GM21786 (cell line): ENCODE measurements around the gene MCM10.
"Not testable (repeated sequence)": the region's sequence is repeated elsewhere in the genome, so short reads cannot be mapped to it uniquely, and the experiment has no call there.

ENCODE experiments used
- ATAC-seq: cut with Tn5 transposase; IDR thresholded peaks from one replicate; pipeline ENCODE4 v1.9.1; 2021; ENCODE audit not compliant: unreplicated experiment

Gene MCM10

GRCh38 chr10:13160934-13161856 is at the start of gene MCM10:
Gene MCM10 (plus strand): TSS chr10:13161558. CDS start chr10:13164203, 2,645 bp downstream.
- ATAC-seq = peak; percentile 100

- no peak for ATAC-seq
Measured at GRCh38 chr10:13113544-13113943, 47.8 kb upstream of the MCM10 start.

GRCh38 chr10:13115832-13116803 is 45.2 kb upstream of the MCM10 start:
- ATAC-seq = no peak

- ATAC-seq = no peak
Measured at GRCh38 chr10:13117841-13118783, 43.2 kb upstream of the MCM10 start.

GRCh38 chr10:13118784-13119410 is 42.5 kb upstream of the MCM10 start:
- ATAC-seq = no peak

- no peak for ATAC-seq
Measured at GRCh38 chr10:13120786-13121499, 40.4 kb upstream of the MCM10 start.

- no peak for ATAC-seq
Measured at GRCh38 chr10:13121500-13121854, 39.9 kb upstream of the MCM10 start.

GRCh38 chr10:13136651-13137050 is 24.7 kb upstream of the MCM10 start:
- no peak for ATAC-seq

- ATAC-seq = no peak
Measured at GRCh38 chr10:13139150-13139549, 22.2 kb upstream of the MCM10 start.

- ATAC-seq = no peak
Measured at GRCh38 chr10:13139676-13140075, 21.7 kb upstream of the MCM10 start.

- no peak for ATAC-seq
Measured at GRCh38 chr10:13140627-13141190, 20.6 kb upstream of the MCM10 start.

GRCh38 chr10:13143766-13144165 is 17.6 kb upstream of the MCM10 start:
- ATAC-seq = no peak

GRCh38 chr10:13144814-13145213 is 16.5 kb upstream of the MCM10 start:
- no peak for ATAC-seq

- ATAC-seq = no peak
Measured at GRCh38 chr10:13146379-13146778, 15.0 kb upstream of the MCM10 start.

GRCh38 chr10:13147161-13147560 is 14.2 kb upstream of the MCM10 start:
- ATAC-seq = no peak

GRCh38 chr10:13152296-13152695 is 9.1 kb upstream of the MCM10 start:
- ATAC-seq = no peak

- not testable (repeated sequence) for ATAC-seq
Measured at GRCh38 chr10:13155860-13156259, 5.5 kb upstream of the MCM10 start.

- no peak for ATAC-seq
Measured at GRCh38 chr10:13158401-13158800, 3.0 kb upstream of the MCM10 start.

- ATAC-seq = no peak
Measured at GRCh38 chr10:13161857-13162271, 506 bp downstream of the MCM10 start.
